Left forelimb (tissue), 1 donor: ENCODE measurements around the gene ELOVL6.

Experiments used
- DNase-seq: peaks from one replicate; pipeline ENCODE4 v3.0.0-alpha.2; 2018; ENCODE audit warnings: low spot score

ELOVL6 gene

GRCh38 chr4:110025056-110025455 is 173.4 kb downstream of the ELOVL6 start:
- no peak for DNase-seq

DNA sequence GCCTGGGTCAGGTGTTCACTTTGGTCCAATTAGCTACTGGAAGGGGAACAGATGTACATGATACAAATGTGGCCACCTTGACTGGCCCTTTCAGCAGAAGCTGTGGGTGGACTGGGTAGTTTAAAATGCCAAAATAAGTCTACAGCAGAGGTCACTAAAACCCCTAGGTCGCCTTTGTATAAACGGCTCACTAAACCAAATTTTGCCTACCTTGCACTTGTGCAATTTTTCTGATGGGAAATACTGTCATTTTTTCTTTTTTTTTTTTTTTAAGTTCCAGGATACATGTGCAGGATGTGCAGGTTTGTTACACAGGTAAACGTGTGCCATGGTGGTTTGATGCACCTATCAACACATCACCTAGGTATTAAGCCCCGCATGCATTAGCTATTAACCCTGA is 176.0 kb downstream of the ELOVL6 start:
- no peak for DNase-seq

- DNase-seq, result no peak
Observed at GRCh38 chr4:110020646-110021443, 177.6 kb downstream of the ELOVL6 start.

- no peak for DNase-seq
Observed at GRCh38 chr4:110020139-110020538, 178.3 kb downstream of the ELOVL6 start.

GRCh38 chr4:110019153-110019552 is 179.3 kb downstream of the ELOVL6 start:
- no peak for DNase-seq

DNA sequence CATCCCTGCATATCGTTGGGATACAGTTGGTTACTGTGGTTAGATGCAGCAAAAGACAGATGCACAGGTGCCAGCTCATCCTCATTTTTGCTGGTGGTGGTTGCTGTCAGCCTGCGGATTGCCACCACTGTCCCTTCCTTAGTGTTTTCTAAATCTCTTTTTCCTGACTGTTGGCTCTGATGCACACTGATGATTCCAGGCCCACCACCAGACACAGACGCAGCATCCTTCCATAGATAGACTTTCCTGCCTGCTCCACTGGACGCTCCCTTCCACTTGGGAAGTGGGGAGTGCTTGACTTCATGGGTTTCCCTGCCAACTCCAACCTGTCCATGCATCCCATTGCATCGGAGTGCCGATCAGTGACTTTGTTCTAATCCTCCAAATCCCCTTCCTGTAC is 184.2 kb downstream of the ELOVL6 start:
- DNase-seq, result no peak

DNA sequence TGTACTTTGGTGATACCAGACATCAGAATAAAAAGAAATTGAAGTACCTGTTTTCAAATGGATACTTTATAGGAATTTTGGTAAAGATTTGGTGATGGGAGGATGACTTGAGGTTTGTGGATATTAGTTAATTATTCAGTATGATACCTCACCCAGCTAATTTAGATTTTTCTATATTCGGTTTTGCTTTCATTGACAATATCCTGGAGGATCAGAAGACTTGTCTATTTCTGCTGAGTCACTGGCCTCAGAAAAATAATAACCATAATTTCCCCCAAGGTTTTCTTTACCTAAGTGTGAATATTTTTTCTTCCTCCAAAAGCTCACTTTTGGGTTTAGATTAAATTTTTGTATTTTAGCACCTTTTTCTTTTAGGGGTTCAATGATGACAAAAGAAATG is 185.5 kb downstream of the ELOVL6 start:
- DNase-seq, result no peak

GRCh38 chr4:110010797-110011196 is 187.6 kb downstream of the ELOVL6 start:
- no peak for DNase-seq

- DNase-seq, result no peak
Observed at GRCh38 chr4:110009550-110009949, 188.9 kb downstream of the ELOVL6 start.

DNA sequence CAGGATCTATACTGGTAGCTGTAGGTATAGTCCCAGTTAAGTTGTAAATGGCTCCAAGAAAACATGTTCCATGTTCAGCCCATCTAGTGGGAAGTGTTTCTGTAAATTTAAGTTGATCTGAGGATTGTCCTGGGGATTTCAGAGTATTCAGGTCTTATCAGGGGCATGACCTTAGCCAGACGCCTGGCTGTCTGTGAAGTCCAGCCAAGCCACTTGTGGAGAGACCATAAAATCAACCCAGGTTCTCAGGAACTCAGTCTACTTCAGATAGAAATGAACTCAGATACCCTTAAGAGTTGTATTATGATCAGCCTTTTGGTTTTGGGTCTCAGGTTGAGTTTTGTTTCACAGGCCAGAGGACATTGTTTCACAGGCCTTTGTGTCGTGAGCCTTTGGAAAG is 189.9 kb downstream of the ELOVL6 start:
- no peak for DNase-seq

DNA sequence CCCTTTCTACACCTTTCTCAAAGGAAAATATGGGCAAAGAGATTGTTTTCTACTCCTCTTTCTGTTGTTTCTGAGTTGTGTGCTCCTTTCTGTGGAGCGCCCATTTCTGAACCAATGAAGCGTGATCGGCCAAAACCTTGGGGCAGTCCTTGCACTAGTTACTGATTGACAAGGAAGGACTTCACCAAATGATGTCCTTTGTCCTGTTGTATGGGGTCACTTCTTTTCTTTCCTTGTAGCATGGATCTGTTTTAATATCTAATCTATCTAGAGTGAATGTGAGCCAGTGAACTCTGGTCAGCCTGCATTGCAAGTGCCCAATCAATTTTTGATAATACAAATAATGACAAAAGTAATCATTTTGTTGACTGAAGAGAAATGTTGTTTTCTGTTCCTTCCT is 191.2 kb downstream of the ELOVL6 start:
- DNase-seq, result no peak

DNA sequence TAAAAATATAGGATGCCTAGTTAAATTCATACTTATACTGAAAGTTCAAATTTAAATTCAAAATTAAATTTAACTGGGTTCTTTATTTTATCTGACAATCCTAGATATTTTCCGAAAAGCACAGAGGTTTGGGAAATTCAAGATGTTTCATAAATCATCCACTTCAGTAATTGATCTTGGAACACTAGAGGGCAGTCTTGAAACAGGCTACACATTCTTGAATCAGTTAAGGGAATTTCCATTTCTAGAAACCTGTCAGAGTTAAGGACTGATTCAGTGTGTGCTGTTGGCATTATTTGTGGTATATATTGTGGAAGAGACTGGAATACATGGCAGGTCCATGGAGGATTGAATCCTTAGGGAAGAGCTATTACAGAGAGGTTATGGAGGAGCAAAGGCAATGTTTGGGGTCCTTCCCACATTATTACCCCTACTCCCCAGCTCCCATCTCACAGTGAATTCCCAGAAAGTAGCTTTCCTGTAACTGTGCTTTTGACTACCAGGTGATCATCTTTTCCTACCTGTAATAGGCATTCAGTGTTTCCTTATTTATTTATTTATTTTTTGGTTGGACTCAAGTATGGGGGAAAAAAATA is 192.9 kb downstream of the ELOVL6 start:
- no peak for DNase-seq

- no peak for DNase-seq
Observed at GRCh38 chr4:110004556-110004955, 193.9 kb downstream of the ELOVL6 start.

DNA sequence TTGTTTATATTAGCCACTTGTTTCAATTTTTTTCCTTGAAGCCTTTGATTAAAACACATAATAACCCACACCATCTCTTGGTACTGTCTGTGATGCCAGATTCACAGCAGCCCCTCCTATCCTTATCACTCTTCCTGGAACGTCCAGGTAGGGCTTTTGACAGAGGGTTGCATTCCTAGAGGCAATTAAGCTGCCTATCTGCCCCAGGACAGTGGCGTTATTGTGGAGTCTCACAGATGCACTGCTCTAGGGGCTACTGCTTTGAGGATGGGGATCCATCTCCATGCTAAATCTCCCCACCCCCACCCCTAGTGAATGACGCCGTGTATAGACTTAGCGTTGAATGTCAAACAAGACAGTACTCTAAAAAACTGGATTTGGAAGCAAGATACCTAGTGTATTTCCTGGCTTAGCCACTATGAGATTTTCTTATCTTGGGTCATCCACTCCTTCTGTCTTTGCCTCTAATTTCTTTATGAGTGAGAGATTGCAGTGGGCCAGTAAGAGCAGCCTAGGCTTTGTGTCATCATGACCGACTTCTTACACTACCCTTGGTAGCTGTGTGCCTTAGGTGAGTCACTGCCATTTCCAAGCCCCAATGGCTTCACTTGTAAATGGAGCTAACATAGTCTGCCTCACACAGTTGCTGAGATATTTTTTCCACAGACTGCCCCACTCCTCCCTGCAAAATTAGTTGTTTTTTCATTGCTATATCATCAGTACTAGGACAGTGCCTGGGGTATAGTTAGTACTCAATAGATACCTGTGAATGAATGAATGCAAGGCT is 194.8 kb downstream of the ELOVL6 start:
- no peak for DNase-seq

DNA sequence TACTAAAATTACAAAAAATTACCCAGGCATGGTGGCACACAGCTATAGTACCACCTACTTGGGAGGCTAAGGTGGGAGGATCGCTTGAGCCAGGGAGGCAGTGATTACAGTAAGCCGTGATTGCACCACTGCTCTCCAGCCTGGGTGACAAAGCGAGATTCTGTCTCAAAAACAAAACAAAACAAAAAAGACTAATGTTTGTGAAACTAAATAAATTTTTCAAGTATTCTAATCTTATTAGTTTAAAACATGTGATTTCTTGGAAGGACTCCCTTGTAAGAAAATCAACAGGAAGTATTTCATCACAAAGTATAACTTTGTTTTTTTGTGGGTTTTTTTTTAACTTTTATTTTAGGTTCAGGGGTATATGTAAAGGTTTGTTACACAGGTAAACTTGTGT is 196.1 kb downstream of the ELOVL6 start:
- no peak for DNase-seq

- no peak for DNase-seq
Observed at GRCh38 chr4:109999585-109999912, 198.9 kb downstream of the ELOVL6 start.

DNA sequence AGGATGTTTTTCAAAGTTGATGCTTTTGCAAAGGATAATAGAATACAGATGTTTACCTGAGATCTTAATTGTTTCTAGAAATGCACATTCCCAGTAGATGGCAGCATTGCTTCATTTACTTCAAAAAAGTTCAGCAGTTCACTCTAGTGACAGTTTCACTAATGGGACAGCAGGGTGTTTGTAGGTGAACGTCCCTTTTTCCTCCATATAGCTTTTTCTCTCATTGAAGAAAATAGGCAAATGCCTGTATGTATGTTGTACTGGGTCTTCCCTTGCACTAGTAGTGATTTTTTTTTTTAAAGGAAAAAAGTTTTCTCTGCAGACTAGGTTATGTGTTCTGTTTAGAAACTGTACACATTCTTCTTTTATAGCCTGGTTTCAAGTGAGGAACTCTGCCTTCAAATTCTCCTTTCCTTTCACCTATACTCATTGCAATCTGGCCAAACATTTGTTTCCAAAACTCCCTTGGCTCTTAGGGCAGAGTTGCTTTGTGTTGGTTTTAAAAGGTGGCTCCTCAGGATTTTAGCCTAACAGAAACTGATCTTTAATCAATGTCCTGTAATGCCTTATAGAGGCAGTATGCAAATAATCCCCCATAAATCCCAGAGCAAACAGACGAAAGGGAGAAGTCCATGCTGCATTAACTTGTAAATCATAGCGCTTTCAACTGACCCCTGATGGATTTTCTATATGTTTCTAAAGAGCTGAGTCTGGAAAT is 199.4 kb downstream of the ELOVL6 start:
- no peak for DNase-seq

GRCh38 chr4:109996526-109996925 is 201.9 kb downstream of the ELOVL6 start:
- no peak for DNase-seq
